ENCODE results near the gene WDR73. TPM values are rescaled to one million over a fixed set of nuclear protein-coding genes. Genes with fewer than 3 reads are reported as not detected.

Gene WDR73
- total RNA-seq, 1 donor from 2014 or later: 17.3 TPM

- no peak for DNase-seq (ENCODE audit: low read depth in 2 of 2)
These were observed 33.5 kb downstream of the WDR73 start for GRCh38 chr15:84620626-84621025.

DNA sequence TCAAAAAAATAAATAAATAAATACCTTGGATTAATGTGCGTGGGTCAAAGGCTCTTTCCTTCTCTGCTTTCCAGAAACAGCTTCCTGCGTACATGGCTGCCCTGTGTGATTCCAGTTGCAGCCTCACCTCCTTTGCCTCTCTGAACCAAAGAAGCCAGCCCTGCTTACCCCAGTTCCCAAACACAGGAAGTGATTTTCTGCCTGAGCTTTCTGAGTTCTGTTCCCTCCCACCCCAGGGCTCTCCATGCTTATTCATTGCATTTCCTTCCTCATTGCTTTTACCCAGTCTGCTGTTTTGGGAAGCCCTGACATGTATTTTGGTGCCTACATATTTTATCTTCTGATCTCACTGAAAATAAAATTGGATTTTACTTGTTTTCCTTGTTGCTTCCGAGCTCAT lies 37.8 kb downstream of the WDR73 start:
- DNase-seq (ENCODE audit: low read depth in 2 of 2): peak in 1 of 2 donors; percentile 68

DNA sequence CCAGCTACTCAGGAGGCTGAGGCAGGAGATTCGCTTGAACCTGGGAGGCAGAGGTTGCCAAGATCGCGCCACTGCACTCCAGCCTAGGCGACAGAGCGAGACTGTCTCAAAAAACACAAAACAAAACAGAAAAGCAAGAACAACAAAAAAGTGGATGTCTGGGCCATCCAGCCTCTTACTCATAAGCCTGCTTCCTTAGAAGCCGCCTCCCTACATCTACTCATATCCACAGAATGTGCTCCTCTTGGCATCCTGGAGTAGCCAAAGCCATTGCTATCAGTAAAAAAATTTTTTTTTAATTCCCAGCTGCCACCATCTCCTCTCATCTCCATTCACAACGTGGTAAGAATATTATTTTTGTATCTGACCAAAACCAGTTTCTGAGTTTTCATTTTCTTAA lies 42.5 kb downstream of the WDR73 start:
- DNase-seq (ENCODE audit: low read depth in 2 of 2): peak in 1 of 2 donors; percentile 68

DNA sequence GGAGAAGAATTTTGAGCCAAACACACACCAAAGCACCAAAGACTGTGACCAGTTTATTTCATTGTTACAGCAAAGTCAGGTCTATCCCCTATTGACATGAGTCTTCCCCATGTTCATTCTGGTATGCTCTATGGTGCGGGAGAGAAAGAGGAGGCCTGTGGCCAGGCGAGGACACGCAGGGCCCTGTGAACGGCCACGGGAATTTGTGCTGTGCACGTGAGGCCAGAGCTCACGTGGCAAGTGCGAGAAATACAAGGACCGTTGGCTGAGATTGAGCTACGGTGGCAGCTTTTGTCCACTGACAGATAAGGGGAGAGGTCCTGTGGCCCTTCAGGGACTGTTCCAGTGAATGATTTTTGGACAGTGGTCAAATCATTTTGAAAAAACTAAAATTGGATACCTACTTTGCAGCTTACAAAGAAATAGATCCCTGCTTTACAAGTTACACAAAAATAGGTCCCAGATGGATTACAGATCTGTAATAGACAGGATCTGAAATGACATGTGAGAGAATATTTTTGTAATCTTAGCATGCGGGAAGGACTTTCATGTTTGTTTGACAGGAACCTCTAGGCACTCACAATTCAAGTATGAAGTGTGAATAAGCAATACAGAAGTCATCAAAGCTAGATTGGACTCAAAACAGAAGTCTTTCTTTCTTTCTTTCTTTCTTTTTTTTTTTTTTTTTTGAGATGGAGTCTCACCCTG lies 44.1 kb downstream of the WDR73 start:
- DNase-seq (ENCODE audit: low read depth in 2 of 2): no peak

DNA sequence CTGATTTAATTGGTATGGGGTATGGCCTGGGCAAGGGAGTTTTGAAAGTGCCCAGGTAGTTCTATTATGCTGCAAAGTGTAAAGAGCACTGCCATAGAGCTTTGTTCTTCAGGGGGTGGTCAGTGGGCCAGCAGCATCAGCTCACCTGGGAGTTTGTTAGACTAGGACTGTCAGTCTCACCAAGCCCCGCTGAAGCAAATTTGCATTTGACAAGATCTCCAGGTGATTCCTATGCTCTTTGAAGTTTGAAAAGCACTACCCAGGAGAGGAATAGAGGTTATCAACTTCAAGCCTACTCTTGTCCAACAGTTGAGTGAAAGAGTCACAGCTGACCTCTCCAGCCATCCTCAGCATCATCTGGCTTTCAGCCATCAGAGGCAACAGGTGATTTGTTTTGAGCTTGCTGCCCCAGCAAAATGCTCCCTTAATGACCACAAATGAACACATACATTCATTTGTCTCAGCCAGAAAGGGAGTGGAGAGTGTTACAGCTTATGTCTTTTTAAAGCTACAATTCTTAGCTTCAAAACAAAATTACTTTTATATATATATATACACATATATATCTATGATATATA lies 45.3 kb downstream of the WDR73 start:
- no peak for DNase-seq (ENCODE audit: low read depth in 2 of 2)

DNA sequence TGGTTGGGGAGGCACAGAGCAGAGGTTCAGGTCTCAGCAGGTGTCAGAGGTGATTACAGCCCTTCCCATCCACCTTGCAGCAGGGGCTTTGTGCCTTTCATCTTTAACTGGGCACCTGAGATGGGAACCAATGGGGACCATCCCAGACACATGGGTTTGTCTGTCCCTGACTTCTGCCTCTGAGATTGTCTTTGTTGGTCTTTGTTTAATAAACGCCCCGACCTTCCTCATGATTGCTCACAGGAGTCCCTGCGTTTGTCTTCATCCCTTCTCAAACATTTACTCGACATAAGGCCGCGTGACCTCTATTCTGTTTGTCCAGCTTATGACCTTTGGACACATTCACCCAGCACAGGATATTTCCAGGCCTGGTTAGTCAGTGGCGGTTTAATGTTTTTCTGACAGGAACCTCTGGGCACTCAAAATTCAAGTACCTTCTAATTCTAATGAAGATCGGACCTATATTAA lies 47.4 kb downstream of the WDR73 start:
- peak in 1 of 2 donors; percentile 46 for DNase-seq (ENCODE audit: low read depth in 2 of 2)

DNA sequence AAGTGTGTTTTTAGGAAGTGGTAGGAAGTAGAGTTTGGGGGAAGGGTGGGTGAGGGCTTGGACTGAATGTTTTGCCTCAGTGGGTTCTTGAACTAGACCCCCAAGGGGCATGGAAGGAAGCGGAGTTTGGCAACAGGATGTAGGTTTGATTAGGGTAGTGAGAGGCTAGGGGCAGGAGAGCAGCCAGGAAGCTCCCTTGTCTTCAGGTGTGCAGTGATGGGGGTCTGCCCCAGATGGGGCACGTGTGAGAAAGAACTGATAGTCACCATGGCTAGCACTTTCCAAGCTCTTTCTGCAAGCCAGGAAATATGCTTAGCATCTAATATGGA lies 48.6 kb downstream of the WDR73 start:
- DNase-seq (ENCODE audit: low read depth in 2 of 2): no peak

DNA sequence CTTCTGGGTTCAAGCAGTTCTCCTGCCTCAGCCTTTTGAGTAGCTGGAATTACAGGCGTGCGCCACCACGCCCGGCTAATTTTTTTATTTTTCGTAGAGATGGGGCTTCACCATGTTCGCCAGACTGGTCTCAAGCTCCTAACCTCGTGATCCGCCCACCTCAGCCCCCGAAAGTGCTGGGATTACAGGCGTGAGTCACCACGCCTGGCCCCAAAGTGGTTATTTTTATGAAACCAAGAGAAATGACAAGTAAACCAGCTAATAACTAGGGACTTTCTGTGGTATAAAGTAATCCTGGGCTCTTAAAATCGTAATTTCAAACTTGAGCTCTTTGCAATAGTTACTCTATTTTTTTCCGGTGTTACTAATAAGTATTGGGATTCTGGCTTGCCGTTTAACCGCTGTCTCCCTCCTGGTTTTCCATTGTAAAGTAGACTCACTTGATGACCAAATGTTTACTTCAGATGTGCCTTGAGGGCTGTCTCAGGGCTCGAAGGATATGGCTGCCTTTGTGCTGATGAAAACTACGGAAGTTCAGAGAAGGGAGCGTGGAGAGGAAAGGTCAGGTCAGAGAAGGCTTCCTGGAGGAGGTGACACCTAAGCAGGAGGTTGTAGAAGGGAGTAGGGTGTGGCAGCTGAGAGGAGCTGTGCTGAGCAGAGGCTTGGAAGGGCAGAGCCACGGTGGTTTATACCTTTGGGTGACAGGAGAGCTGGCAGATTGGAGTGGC lies 49.1 kb downstream of the WDR73 start:
- no peak for DNase-seq (ENCODE audit: low read depth in 2 of 2)

- DNase-seq (ENCODE audit: low read depth in 2 of 2): no peak
These were observed 50.3 kb downstream of the WDR73 start for GRCh38 chr15:84603630-84604379.

DNA sequence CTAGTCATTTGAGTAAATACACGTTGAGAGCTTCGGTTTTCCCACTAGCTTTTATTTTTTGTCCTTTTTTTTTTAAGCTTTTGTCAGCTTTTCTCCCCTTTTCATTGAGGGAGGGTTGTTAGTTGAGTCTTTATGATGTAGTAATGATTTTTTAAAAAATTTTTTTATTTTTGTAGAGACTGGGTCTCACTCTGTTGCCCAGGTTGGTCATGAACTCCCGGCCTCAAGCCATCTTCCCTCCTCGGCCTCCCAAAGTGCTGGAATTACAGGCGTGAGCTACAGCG lies 52.6 kb downstream of the WDR73 start:
- no peak for DNase-seq (ENCODE audit: low read depth in 2 of 2)

- peak; percentile 95 to 96 for DNase-seq (ENCODE audit: low read depth in 2 of 2)
These were observed 53.2 kb downstream of the WDR73 start, which contains the start of gene ZSCAN2 for GRCh38 chr15:84600687-84601554. ZSCAN2 (plus strand) TSS chr15:84601009; CDS start chr15:84603928, 2,919 bp downstream.

- DNase-seq (ENCODE audit: low read depth in 2 of 2): peak; percentile 86 to 89
These were observed 53.8 kb downstream of the WDR73 start for GRCh38 chr15:84600331-84600686.

GRCh38 chr15:84599906-84600305 lies 54.2 kb downstream of the WDR73 start:
- no peak for DNase-seq (ENCODE audit: low read depth in 2 of 2)

DNA sequence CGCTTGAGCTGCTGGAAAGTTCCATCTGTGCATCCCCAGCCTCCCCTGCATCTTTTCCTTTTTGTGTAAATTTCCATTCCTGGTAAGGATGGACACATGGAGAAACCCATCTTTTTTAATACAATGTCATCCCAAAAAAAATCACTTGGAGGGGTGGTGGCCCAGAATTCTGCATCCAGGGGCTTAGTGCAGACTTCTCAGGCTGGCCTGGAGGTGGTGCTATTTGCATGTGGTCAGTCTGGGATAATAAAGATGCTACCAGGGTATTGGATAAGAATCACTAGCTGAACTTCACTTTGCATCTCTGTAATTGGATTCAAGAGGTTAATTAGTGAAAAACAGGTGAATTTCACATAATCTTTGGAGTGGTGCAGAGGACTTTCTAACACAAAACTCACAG lies 55.1 kb downstream of the WDR73 start:
- DNase-seq (ENCODE audit: low read depth in 2 of 2): peak; percentile 78 to 81

GRCh38 chr15:84598250-84598649 lies 55.8 kb downstream of the WDR73 start:
- no peak for DNase-seq (ENCODE audit: low read depth in 2 of 2)

- no peak for DNase-seq (ENCODE audit: low read depth in 2 of 2)
These were observed 56.8 kb downstream of the WDR73 start for GRCh38 chr15:84597296-84597695.

DNA sequence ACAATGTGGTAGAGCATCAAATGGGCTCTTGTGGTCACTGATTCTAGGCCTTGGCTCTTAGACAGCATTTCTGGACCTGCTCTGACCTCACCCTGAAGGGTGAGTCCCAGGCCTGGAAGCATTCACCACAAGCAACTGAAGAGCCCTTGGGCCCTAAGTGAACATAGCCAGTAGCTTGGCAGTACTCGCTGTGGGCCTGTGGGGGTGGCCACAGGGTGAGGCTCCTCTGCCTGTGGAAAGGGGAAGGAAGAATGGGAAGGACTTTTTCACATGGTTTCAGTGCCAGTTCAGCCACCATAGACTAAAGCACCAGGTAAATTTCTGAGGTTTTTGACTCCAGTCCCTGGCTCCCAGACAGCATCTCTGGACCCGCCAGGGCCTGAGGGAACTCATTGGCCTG lies 58.4 kb downstream of the WDR73 start:
- DNase-seq (ENCODE audit: low read depth in 2 of 2): no peak

DNA sequence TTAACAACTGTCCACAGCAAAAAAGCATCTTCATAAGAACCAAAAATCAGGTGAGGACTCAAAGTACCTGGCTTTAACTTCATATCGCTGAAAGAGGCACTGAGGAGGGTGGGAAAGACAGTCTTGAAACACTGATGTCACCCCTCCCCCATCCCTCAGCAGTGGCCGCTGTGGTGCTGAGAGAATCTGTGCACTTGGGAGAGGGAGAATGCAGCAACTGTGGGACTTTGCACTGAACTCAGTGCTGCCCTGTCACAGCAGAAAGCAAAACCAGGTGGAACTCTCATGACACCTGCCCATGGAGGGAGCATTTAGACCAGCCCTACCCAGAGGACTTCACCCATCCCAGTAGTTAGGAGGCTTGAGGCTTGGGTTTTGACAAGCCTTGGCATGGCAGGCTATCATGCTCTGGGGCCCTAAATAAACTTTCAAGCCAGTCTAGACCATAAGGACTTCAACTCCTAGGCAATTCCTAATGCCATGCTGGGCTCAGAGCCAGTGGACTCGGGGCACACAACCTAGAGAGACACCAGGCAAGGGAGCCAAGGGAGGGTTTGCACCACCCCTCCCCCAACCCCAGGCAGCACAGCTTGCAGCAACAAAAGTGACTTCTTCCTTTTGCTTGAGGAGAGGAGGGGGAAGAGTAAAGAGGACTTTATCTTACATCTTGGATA lies 59.3 kb downstream of the WDR73 start:
- DNase-seq (ENCODE audit: low read depth in 2 of 2): no peak

DNA sequence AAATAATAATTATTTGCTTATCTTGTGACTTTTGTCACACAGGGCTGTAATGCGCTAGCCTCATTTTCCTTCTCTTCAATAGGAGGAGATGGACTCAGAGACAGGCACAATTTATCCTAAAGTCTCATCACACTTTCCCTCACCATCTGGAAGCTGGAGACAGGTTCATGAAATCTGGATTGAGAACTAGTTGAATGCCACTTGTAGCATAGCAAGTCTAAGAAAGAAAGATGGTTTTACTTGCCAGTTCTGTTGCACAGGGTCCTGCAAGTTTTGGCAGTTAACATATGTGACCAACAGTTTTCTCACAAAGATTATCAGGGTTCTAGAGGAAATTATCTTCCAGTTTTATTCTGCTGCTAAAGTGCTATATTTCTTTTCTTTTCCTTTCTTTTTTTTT lies 62.3 kb downstream of the WDR73 start:
- DNase-seq (ENCODE audit: low read depth in 2 of 2): no peak

DNA sequence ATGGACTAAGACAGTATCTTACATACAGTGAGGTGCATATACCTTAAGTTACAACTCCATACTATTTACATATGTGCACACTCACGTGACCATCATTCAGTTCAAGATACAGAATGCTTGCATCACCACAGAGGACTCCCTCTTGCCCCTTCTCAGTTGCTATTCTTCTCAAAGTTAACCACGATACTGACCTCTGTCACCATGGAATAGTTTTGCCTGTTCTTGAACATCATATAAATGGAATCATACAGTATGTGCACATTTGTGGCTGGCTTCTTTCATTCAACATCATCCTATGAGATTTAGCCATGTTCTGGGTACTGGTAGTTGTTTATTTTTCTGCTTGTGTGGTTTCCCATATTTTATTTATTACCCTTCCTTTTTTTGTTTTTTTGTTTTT lies 63.7 kb downstream of the WDR73 start:
- DNase-seq (ENCODE audit: low read depth in 2 of 2): no peak

Measured in lung microvascular endothelial cell (primary cell).